GM12801 (cell line): Measurements from ENCODE around the gene TAF4.

ENCODE experiments used
- CTCF ChIP-seq: IDR thresholded peaks from one replicate; pipeline ENCODE4 v1.5.1; 2011; ENCODE audit warnings: control low read depth; ENCODE audit not compliant: insufficient read length; ENCODE audit errors: extremely low read depth

TAF4 gene

GRCh38 chr20:62063981-62064769 is 1.5 kb downstream of the TAF4 start:
- TF ChIP-seq CTCF: no peak

- TF ChIP-seq CTCF: no peak
Observed at GRCh38 chr20:62063315-62063980, 2.2 kb downstream of the TAF4 start.

GRCh38 chr20:62062661-62063314 is 2.9 kb downstream of the TAF4 start:
- no peak for TF ChIP-seq CTCF

GRCh38 chr20:62061851-62062423 is 3.7 kb downstream of the TAF4 start:
- TF ChIP-seq CTCF: no peak

GRCh38 chr20:62060631-62061541 is 4.8 kb downstream of the TAF4 start:
- TF ChIP-seq CTCF: no peak

GRCh38 chr20:62059920-62060630 is 5.6 kb downstream of the TAF4 start:
- no peak for TF ChIP-seq CTCF
